Lower leg skin (tissue), 4 donors: ENCODE results near the gene SLC28A1. TPM values are rescaled to one million over a fixed set of nuclear protein-coding genes. Genes with fewer than 3 reads are reported as not detected.

Source experiments
- DNase-seq, 2 donors: peaks; one replicate each; pipeline ENCODE4 v3.0.0-alpha.2; 2019; ENCODE audit warnings: low spot score in 2 of 2
- H3K4me3 ChIP-seq: fragments of 200-600 bp; sonication (generic); 2 replicates; pipeline ENCODE4 v1.5.1; 2017; ENCODE audit warnings: mild to moderate bottlenecking, low read depth; ENCODE audit not compliant: poor library complexity, severe bottlenecking
- CTCF ChIP-seq, 3 donors: fragments of 450-650 bp; IDR thresholded peaks; one replicate each; pipeline ENCODE4 v1.5.1; 2016; ENCODE audit warnings: antibody characterized with exemption in 3 of 3, mild to moderate bottlenecking in 3 of 3, moderate library complexity in 2 of 3
- POLR2A ChIP-seq, 2 donors: fragments of 450-650 bp; IDR thresholded peaks; one replicate each; pipeline ENCODE4 v1.6.1; 2016 to 2017; ENCODE audit warnings: antibody characterized with exemption in 2 of 2, mild to moderate bottlenecking in 1 of 2, moderate library complexity in 1 of 2
- WGBS, 2 donors: methylation state at CpG; one replicate each; pipeline ENCODE4 v1.1.5; 2018; 5-methylcytosine and 5-hydroxymethylcytosine counted together
- intact Hi-C: fragments of 100-400 bp; cut with DNase I; formaldehyde crosslinking; loops from one replicate; pipeline ENCODE4 v1.15.0; 2023; ENCODE audit warnings: low total_unique reads
- total RNA-seq, 4 donors: library from RNA; depleted of rRNA; stranded (reverse); fragments of >200 nt; gene quantifications; one replicate each; pipeline ENCODE4 v1.1.0, GENCODE V29; 2016

SLC28A1 gene
- total RNA-seq, 4 donors from 2014 or later, result not detected

GRCh38 chr15:84883466-84883865 is 996 bp upstream of the SLC28A1 start:
- 78 to 86% methylated on average over 6 of the region's 6 CpGs for WGBS, 2 donors
- H3K4me3 ChIP-seq, result no peak overlapping the region
- TF ChIP-seq POLR2A (IDR thresholded peaks at IDR 0.05) (no peak), CTCF (IDR thresholded peaks at IDR 0.05) (no peak)
- intact Hi-C loops, result no loop called here
- DNase-seq, result no peak

GRCh38 chr15:84885801-84886200 is 1.3 kb downstream of the SLC28A1 start:
- no peak overlapping the region for H3K4me3 ChIP-seq
- no peak for TF ChIP-seq POLR2A (IDR thresholded peaks at IDR 0.05)
- no peak for TF ChIP-seq CTCF (IDR thresholded peaks at IDR 0.05)
- intact Hi-C loops, result no loop called here
- WGBS, 2 donors, result 89 to 90% methylated on average over 7 of the region's 7 CpGs
- DNase-seq, result no peak

- no peak for DNase-seq
- 89 to 90% methylated on average over 9 to 14 of the region's 14 CpGs for WGBS, 2 donors
- TF ChIP-seq CTCF (IDR thresholded peaks at IDR 0.05), result no peak
- no peak for TF ChIP-seq POLR2A (IDR thresholded peaks at IDR 0.05)
- intact Hi-C loops, result no loop called here
- no peak overlapping the region for H3K4me3 ChIP-seq
These were observed 1.9 kb downstream of the SLC28A1 start for GRCh38 chr15:84886211-84886983.

- WGBS, 2 donors, result 71 to 93% methylated on average over 1 of the region's 1 CpG
- no peak overlapping the region for H3K4me3 ChIP-seq
- TF ChIP-seq POLR2A (IDR thresholded peaks at IDR 0.05) (no peak), CTCF (IDR thresholded peaks at IDR 0.05) (no peak)
- DNase-seq, result no peak
- intact Hi-C loops, result no loop called here
These were observed 2.5 kb downstream of the SLC28A1 start for GRCh38 chr15:84886984-84887299.

GRCh38 chr15:84887938-84888337 is 3.5 kb downstream of the SLC28A1 start:
- H3K4me3 ChIP-seq, result no peak overlapping the region
- TF ChIP-seq CTCF (IDR thresholded peaks at IDR 0.05), result no peak
- TF ChIP-seq POLR2A (IDR thresholded peaks at IDR 0.05), result no peak
- intact Hi-C loops, result no loop called here
- WGBS, 2 donors, result 77 to 85% methylated on average over 4 of the region's 4 CpGs
- no peak for DNase-seq

- no peak overlapping the region for H3K4me3 ChIP-seq
- 77 to 86% methylated on average over 17 of the region's 17 CpGs for WGBS, 2 donors
- TF ChIP-seq CTCF (IDR thresholded peaks at IDR 0.05) (no peak), POLR2A (IDR thresholded peaks at IDR 0.05) (no peak)
- DNase-seq, result no peak
- intact Hi-C loops, result no loop called here
These were observed 4.2 kb downstream of the SLC28A1 start for GRCh38 chr15:84888639-84889038.
